Right ventricle myocardium superior (tissue), 1 donor: Measurements from ENCODE around the gene ALAS1. TPM values are rescaled to one million over a fixed set of nuclear protein-coding genes. Genes with fewer than 3 reads are reported as not detected.

ENCODE experiments used
- ATAC-seq: fragments of 200-7000 bp; cut with Tn5 transposase; one replicate; pipeline ENCODE4 v1.9.1; 2020; ENCODE audit warnings: mild to moderate bottlenecking; ENCODE audit not compliant: poor library complexity
- DNase-seq: peaks from one replicate; pipeline ENCODE4 v3.0.0-alpha.2; 2020
- intact Hi-C: fragments of 100-400 bp; cut with DNase I; formaldehyde crosslinking; loops from one replicate; pipeline ENCODE4 v1.11.2; 2022
- total RNA-seq: library from RNA; stranded (reverse); fragmentation: NEBNext Ultra II Directional; extraction: Animal tissue kit (Norgen Biotek cat#: 25700); gene quantifications from one replicate; pipeline ENCODE4 v1.2.1, GENCODE V29; 2021
- donor health status: DM: no; HTN: yes; CAD: no; lungs with severe emphysema.

ALAS1 gene
- total RNA-seq, 1 donor from 2014 or later = 160 TPM

DNA sequence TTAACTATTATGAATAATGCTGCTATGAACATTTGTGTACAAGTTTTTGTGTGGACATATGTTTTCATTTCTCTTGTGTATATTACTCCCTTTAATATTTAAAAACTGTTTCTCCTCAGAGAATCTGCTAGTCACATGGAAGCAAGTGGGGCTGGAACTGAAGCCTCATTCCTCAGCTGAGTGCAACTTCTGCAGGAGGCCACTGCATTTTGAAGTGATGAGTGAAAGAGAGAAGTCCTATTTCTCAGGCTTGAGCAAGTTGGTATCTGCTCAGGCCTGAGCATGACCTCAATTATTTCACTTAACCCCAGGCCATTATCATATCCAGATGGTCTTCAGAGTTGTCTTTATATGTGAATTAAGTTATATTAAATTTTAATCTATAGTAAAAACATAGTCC is 15.9 kb downstream of the ALAS1 start:
- intact Hi-C loops = loop anchor here (10.0 kb wide), 1 partner anchor 59 kb away; the partner anchor contains the start of gene POC1A
- ATAC-seq (no peak), DNase-seq (no peak)

DNA sequence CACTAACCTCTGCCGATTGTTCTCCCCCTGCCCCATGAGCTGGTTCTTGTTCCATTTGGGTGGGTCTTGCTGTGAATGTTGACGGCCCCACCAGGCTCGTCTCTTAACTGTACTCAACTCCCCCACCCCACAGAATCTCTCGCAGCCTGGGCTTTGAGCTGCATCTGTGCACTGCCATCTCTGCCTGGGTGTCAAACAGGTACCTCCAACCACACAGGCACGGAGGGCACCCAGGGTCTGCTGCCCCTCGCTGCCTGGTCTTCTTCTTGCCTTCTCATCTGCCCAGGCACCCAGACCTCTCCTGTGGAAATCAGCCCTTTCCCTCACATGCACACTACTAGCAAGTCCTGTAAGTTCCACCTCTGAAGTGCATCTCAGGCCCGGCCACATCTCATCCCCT is 17.4 kb downstream of the ALAS1 start:
- intact Hi-C loops = loop anchor here (10.0 kb wide), 1 partner anchor 61 kb away; the partner anchor contains the start of gene POC1A
- DNase-seq (peak; percentile 33), ATAC-seq (no peak)

DNA sequence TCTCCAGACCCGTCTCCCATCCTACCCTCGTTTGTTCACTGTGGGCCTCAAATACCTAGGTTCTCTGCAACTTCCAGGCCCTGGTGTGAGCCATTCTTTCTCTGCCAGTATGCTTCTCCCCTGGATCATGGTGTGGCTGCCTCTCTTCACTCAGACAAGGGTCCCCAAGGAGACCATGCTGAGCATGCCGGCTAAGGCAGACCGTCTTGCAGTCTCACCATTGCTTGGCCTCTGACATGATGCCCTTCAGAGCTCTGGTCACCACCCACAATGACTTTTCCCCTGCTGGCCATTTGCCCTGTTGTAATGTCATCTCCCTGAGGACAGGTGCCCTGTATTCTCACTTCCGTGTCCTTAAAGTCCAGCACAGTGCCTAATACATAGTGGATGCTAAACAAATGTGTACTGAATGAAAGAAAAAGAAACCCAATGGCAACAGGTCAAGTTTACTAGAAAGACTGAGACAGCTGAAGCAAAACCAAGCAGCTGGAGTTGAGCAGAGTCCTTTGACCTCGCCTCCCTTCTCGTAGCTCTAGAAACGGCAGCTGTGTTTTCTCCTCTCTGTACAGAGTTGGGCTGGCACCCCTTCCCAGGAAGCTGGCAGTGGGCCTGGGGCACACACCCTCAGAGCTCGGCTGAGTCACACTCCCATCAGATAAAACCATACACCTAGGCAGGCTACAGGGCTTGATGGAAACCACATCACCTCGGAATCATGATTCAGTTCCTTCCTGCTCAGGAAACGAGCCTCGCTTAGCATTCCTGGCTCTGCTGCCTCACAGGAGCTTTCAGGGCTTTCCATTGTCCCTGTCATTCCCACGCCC is 18.8 kb downstream of the ALAS1 start:
- ATAC-seq = peak; percentile 47
- intact Hi-C loops = loop anchor here (10.0 kb wide), 1 partner anchor 62 kb away; the partner anchor contains the start of gene POC1A
- peak; percentile 77 for DNase-seq

DNA sequence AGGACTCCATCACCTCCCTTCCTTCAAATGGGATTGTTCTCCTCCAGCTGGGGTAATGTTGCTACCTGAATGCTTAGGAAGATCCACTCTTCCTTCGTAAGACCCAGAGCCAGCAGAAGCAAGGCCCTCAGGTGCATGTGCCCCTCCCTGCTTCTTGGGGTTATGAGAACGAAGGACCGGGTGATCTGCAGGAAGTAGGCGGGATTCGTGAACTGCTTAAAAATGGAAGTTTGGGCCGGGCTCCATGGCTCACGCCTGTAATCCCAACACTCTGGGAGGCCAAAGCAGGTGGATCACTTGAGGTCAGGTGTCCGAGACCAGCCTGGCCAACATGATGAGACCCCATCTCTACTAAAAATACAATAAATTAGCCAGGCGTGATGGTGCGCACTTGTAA is 19.4 kb downstream of the ALAS1 start:
- DNase-seq (no peak), ATAC-seq (no peak)
- intact Hi-C loops = loop anchor here (10.0 kb wide), 1 partner anchor 63 kb away; the partner anchor contains the start of gene POC1A

DNA sequence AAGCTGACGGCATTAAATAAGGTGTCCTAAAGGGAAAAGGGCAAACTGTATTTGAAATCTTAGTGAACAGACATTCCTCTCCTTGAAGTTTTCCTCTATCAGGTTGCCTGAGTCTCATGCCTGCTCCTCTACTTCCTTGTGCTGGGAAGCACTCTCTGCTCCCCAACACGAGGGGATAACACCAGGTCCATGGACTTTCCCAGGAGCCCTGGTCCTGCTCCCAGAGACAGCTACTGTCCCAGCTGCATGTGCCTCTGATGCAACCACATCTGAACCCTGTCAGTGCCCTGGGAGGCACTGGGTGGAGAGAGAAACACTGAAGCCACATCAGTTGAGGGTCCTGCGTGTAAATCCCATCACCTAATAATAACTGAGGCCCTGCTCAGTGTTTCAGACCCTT is 20.1 kb downstream of the ALAS1 start:
- ATAC-seq = no peak
- no peak for DNase-seq
- intact Hi-C loops = loop anchor here (10.0 kb wide), 1 partner anchor 63 kb away; the partner anchor contains the start of gene POC1A

DNA sequence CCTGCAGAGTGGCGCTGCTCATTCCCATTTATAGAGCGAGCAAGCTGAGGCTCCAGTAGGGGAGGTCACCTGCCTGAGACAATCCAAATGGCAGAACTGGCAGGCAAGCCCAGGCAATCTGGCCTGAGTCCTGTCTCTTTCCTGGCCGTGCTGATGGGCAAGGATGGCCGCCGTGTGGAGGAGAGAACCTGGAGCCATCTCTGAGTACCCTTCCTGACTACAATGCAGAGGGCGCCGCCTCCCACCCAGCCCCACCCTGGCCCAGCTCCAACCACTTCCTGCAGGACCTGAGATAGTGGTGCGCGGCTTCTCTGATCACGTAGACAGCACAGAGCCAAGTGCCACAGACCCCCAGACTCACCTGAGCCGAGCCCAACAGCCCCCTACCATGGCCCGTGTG is 20.5 kb downstream of the ALAS1 start:
- ATAC-seq (no peak), DNase-seq (no peak)
- intact Hi-C loops = loop anchor here (10.0 kb wide), 1 partner anchor 64 kb away; the partner anchor contains the start of gene POC1A

DNA sequence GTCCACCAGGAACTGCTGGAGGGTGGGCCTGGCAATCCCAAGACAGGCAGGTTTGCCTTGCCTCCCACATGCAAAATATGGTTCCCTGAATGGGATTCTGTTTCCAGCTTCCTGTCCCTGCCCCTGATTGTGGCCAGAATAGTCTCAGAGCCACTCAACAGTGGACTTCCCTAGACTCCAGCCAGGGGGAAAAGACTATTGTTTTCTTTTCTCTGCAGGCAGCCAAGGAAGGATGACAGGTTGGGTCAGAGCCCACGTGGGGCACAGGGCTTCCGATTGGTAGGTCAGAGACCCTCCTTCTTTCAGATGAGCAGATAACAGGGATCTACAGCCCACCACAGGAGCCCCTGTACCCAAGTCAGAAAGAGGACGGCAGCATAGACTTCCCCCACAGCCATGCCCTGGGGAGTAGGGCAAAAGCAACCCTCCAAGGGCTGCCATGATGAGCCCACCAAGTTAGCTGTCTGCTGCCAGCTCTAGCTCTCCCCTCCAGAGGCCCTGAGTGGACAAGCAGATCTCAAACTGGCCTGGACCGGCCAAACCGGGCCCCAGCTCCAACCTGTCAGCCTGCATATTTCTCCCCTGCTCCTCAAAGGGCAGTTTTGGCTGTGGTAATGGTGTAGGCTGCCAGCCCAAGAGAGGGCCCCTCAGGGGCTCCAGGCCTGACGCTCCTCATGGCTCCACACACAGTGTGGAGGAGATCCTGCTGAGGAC is 21.1 kb downstream of the ALAS1 start:
- ATAC-seq (no peak), DNase-seq (no peak)
- intact Hi-C loops = loop anchor here (10.0 kb wide), 1 partner anchor 64 kb away; the partner anchor contains the start of gene POC1A

DNA sequence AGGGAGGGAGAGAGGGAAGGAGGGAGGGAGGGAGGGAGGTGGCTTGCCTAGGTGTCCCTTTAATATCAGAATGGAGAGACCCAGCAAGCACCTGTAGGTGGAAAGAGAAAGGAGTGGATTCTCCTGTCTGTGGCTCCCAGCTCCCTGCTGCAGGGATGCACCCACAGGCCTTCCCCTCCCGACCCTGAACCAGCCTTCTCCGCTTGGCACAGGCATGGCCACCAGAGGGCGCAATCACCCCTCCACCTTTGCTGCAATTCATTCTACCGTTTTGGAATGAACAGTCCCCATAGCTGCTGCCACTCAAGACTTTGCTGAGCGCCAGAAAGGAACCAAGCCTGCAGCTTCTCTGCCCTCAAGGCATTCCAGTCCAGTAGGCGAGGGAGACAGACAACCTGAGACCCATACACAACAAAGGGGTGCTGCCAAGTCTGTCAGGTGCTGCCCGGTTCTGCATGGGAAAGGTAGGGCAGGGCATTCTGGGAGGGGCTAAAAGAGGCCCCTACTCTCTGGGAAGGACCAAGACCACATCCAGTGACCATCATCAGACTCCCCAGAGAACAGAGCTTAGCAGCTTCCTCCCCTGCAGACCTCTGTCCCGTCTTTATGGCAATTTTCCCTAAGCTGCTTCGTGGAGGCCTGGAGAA is 22.5 kb downstream of the ALAS1 start:
- DNase-seq (peak; percentile 91), ATAC-seq (peak; percentile 78)
- intact Hi-C loops = no loop called here

DNA sequence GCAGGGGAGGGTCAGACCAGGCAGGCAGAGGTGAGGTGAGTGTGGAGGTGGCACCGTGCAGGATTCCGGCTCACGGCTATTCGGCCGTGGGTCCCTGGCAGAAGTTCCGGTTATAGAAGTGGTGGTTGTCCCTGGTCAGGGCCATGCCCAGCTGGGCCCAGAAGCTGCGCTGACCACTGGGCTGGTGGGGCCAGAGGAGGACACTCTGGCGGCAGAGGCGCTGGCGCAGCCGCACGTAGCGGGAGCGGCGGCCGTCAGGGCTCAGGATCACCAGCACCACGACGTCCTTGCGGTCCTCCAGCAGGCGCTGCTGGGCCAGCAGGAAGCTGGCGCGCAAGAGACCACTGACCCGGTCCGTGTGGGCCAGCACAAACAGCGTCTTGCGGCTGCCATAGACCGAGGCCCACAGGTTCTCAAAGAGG is 23.2 kb downstream of the ALAS1 start:
- no peak for DNase-seq
- intact Hi-C loops = no loop called here
- ATAC-seq = no peak

DNA sequence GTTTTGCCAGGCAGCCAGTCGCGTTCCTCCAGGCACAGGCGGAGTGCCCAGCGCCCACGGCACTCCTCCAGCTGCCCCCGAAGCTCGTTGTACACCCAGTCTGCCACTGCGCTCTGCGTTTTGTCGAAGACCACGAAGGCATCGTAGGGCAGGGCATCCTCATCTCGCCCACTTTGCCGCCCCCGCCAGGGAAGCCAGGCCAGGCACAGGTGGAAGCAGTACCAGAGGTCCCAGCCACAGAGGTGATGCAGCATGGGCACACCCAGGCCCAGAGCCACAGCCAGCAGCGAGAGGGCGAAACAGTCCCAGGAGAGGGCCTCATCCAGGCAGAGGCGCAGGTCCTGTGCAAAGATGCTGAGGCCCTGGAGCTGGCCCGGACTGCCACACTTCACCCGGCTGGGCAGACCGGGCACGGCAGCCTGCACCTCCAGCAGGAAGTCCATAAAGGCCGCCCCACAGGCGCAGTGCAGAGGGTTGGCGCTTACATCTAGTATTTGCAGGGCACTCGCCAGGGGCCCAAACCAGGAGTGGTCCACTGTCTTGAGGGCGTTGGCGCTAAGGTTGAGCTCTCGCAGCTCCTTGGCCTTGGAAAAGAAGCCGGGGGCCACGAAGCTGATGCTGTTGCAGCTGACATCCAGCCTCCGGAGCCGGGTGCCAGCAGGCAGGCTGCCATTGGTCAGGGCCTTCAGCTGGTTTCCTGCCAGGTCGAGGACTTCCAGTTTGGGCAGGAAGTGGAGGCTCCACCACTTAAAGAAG is 23.8 kb downstream of the ALAS1 start:
- intact Hi-C loops = no loop called here
- DNase-seq (peak; percentile 70), ATAC-seq (no peak)

DNA sequence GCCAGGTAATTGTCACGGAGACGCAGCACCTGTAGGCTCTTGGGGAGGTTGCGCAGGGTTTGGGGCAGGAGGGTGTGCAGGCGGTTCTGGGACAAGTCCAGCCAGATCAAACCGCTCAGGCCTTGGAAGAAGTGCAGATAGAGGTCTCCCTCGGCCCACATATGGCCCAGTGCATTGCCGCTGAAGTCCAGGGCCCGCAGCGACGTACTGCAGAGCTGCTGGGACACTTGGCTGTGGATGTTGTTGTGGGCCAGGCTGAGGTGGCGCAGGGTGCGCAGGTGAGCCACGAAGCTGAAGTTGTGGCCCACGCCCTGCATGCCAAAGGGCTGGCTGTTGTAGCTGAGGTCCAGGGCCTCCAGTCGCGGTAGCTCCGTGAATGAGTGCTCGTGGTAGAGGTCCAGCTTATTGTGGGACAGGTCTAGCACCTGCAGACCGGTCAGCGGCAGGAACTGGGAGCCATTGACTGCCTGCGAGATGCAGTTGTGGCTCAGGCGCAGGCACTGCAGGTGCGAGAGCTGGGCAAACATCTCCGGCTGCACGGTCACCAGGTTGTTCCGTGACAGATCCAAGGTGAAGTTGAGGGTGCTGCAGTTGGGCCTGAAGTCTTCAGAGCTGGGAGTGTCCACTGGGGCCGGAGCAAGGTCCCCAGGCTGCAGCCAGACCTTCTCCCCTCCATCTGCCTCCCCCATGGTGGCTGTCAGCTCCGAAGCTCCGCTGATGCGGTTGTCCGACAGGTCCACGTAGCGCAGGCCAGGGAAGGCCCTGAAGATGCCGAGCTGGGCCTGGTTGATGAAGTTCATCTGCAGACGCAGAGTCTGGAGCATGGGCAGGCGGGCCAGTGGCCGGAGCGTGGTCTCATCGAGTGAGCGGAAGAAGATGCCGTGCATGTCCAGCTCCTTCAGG is 24.6 kb downstream of the ALAS1 start:
- DNase-seq (no peak), ATAC-seq (no peak)
- intact Hi-C loops = no loop called here

DNA sequence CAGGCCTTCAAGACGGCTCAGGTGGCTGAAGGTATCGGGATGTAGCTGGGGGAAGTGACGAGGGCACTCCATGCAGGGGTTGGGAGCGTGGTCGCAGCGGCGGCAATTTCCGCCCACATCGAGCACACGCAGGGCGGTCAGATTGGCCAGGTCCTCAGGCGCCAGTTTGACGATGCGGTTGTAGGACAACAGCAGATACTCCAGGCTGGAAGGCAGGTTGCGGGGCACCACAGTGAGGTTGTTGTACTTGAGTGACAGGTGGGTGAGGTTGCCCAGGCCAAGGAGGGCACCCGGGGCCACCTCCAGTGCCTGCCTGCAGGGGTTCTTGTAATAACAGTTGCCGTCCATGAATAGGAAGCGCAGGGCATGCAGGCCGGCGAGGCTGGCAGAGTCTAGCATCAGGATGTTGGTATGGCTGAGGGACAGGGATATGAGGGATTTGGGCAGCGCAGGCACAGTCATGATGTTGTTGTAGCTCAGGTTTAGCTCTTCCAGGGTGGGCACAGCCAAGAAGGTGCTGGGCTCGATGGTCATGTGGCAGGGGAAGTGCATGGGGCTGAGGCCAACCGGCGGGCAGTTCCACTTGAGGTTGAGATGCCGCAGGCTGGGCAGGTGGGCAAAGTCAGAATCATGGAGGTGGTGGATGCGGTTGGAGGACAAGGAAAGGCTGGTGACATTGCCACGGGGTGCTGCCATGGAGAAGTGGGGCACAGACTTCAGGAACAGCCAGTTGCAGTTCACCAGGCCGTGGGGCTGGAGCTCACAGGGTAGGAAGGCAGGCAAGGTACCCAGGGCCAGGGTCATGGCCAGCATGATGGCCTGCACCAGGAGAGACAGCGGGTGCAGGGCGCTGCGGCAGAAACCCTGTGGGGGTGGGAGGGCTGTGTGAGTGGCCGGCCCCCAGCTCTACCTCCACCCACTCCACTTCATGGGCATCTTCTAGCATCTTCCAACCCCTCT is 25.8 kb downstream of the ALAS1 start:
- intact Hi-C loops = no loop called here
- DNase-seq (no peak), ATAC-seq (no peak)

DNA sequence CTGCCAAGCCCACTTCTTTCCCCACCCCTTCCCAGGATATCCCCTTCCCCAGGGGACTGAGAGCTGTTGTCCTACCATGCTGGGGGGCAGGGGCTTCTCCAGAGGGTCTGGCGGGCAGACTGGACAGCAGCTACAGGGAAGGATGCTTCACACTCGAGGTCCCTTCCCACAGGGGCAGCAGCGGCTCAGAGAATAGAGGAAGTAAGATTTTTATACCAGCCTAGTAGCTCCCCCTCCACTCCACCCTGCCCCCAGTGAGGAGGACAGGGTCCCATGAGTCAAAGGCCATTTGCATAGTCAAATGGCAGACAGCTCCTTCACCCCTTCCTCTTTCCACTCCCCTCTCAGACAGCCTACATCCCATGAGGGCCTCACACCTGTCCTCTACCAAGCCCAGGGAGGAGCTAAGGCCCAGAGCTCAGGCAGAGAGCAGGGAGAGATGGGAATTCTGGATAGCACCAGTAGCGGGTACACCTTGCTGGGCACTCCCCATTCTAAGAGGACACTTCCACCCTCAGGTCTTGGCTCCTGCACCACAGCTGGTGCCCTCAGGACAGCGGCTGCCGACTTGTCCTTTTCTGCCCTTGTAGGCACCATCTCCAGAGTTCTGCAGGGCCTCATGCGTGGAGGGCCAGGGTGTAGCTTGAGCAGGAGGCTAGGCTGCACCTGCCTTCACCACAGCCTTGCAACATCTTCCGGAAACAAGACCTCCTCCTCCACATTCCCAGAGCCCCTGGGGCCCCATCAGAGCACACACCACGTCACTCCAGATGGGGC is 27.7 kb downstream of the ALAS1 start, which contains the start of gene TLR9:
Gene TLR9, minus strand, starts transcription at position 194 of the 777 bp plus-strand sequence. Its CDS starts 116 bp downstream, at position 78.
- ATAC-seq = no peak
- intact Hi-C loops = loop anchor here (5.0 kb wide), 1 partner anchor 117 kb away; no protein-coding TSS in a partner anchor
- no peak for DNase-seq

DNA sequence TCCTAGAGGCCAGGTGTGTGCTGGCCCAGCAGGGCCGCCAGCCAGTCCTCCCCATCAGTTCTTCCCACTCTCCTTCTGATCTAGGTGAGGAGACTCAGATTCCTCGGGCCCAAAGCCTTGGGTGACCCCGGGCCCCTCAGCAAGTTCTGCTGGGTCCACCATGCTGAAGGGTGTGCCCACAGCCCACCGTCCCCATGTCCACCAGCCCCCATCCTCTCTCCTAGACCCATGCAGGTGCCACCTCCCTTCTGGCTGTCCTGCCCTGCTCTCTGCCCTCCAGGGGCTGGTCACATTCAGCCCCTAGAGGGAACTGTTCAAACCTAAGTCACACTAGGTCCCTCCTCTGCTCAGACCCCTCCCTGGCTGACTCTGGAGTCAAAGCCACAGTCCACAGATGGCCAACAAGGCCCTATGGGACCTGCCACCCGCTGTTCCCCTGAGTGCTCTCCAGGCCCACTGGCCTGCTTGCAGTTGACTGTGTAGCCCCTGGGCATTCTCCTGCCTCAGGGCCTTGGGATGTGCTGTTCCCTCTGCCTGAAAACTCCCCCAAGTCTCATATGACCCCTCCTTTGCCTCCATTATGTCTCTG is 28.4 kb downstream of the ALAS1 start:
- DNase-seq (no peak), ATAC-seq (no peak)
- intact Hi-C loops = loop anchor here (5.0 kb wide), 1 partner anchor 116 kb away; no protein-coding TSS in a partner anchor

DNA sequence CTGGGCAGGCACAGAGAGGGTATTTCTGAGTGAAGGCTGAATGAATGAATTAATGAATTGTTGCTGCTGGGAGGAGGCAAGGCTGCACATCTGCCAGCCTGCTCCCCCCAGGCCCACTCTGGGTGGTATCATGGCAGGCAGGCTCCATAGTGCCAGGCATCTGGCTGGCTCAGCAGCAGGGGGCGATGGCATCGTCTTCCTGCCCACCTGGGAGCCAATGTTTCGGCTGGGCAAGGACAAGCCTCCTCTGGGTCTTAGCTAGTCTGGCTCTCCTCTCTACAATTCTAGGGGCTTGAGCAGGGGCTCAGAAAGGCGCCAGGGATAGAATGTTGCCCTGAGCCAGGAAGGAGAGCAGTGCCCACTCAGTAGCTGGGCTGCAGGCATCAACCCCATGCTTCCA is 29.2 kb downstream of the ALAS1 start:
- intact Hi-C loops = loop anchor here (5.0 kb wide), 1 partner anchor 115 kb away; no protein-coding TSS in a partner anchor
- DNase-seq (no peak), ATAC-seq (no peak)
